ENCODE measurements around the gene GJA4. TPM values are rescaled to one million over a fixed set of nuclear protein-coding genes. Genes with fewer than 3 reads are reported as not detected.
A peak's percentile ranks its signal among the peaks of the same experiment; 100 is the strongest.

The GJA4 gene
- total and polyA plus RNA-seq, 2 donors (not counting 3 experiments of a cell fraction or from before 2014, with no cell fraction given), result 22.1 to 175 TPM

GRCh38 chr1:34844252-34844634, 51.4 kb downstream of the GJA4 start:
- CTCF ChIA-PET, result interaction anchor here (1.5 to 3.7 kb wide), 4 partner anchors 9 to 58 kb away, joined by 7 to 49 read pairs (median 9); partner anchors contain the start of gene SMIM12
- no peaks in the 10 kb centered on the region for H4K20me1 ChIP-seq (replicated peaks; ENCODE audit: control insufficient read depth, extremely low read depth, insufficient read depth, low read length)
- H3K4me2 ChIP-seq (ENCODE audit: insufficient read depth, low read length), result no peak overlapping the region
- dilution Hi-C loops (cut with MboI; ENCODE audit: extremely low pct_ligation_motif_present, low sequenced_read_pairs) (no loop called here), intact Hi-C loops (cut with micrococcal nuclease) (loop anchor here (1.0 kb wide), 2 partner anchors 9 to 19 kb away; no protein-coding TSS in a partner anchor)
- no peak overlapping the region for H3K4me3 ChIP-seq (replicated peaks in 1 of 3; ENCODE audit: insufficient read depth in 1 of 3, low read depth in 1 of 3, low read length in 3 of 3)
- H3K4me1 ChIP-seq (ENCODE audit: control insufficient read depth, extremely low read depth, insufficient read depth, low read length), result peaks cover 30% of the 10 kb centered on the region
- POLR2A ChIA-PET, result no interaction called here
- H3K79me2 ChIP-seq (ENCODE audit: control insufficient read depth, insufficient read depth, low read length), result no peaks in the 10 kb centered on the region
- peak overlapping the region; percentile 73 for H3K27ac ChIP-seq (ENCODE audit: insufficient read depth, low read depth, low read length)
- H3K27me3 ChIP-seq (ENCODE audit: control insufficient read depth in 2 of 2, insufficient read depth in 2 of 2, low read length in 2 of 2), result no peaks in the 10 kb centered on the region
- no TSS peak for BruUV-seq (replicated peaks)
- H3K36me3 ChIP-seq (ENCODE audit: control insufficient read depth in 2 of 2, extremely low read depth in 1 of 2, insufficient read depth in 2 of 2, low read length in 2 of 2), result no peaks in the 10 kb centered on the region
- DNase-seq (ENCODE audit: low read depth, low spot score) (peak; percentile 77), FAIRE-seq (peak; percentile 56)
- H3K9ac ChIP-seq (replicated peaks; ENCODE audit: extremely low read depth, insufficient read depth, low read length), result no peak overlapping the region
- H3K9me3 ChIP-seq (replicated peaks; ENCODE audit: control insufficient read depth, insufficient read depth, low read length), result no peaks in the 10 kb centered on the region
- TF ChIP-seq JUN (IDR thresholded peaks at IDR 0.05; ENCODE audit: borderline replicate concordance, insufficient read depth, insufficient read length, low read depth) (no peak), POLR2AphosphoS5 (IDR thresholded peaks at IDR 0.05; ENCODE audit: insufficient read depth, low read depth, low read length) (no peak), POLR2A (IDR thresholded peaks at IDR 0.05; ENCODE audit: low read depth, low read length) (no peak), CTCF (IDR thresholded peaks at IDR 0.05; ENCODE audit: extremely low read depth in 1 of 2, insufficient read depth in 1 of 2, low read depth in 1 of 2, low read length in 2 of 2) (no peak), GATA2 (IDR thresholded peaks at IDR 0.05; ENCODE audit: insufficient read depth, insufficient read length, low read depth, low read length) (no peak), MYC (IDR thresholded peaks at IDR 0.05; ENCODE audit: low read depth, low read length) (no peak), FOS (IDR thresholded peaks at IDR 0.05; ENCODE audit: borderline replicate concordance, insufficient read depth, low read length) (no peak), EZH2 (IDR thresholded peaks at IDR 0.05; ENCODE audit: borderline replicate concordance, low read depth, low read length, severe bottlenecking) (no peak)
- TF ChIP-seq, protein P1, sequence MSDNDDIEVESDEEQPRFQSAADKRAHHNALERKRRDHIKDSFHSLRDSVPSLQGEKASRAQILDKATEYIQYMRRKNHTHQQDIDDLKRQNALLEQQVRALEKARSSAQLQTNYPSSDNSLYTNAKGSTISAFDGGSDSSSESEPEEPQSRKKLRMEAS (IDR thresholded peaks at IDR 0.05; ENCODE audit: insufficient read depth, insufficient read length), result no peak
- H3K9me1 ChIP-seq (replicated peaks; ENCODE audit: control insufficient read depth, extremely low read depth, insufficient read depth, low read length), result no peaks in the 10 kb centered on the region
- no peak overlapping the region for H2AFZ ChIP-seq (ENCODE audit: low read depth, low read length)

Other genes with a start within 250 kb of the GJA4 start
- gene GJB5, start 38.0 kb upstream of the GJA4 start, total RNA-seq, result not detected in 2 replicates
- gene GJB5, start 38.0 kb upstream of the GJA4 start, polyA plus RNA-seq, result not detected in 2 replicates
- gene GJB4, start 33.3 kb upstream of the GJA4 start, total RNA-seq, result not detected in 2 replicates
- not detected in 2 replicates for gene GJB4, start 33.3 kb upstream of the GJA4 start, polyA plus RNA-seq
- not detected in 2 replicates for gene GJB3, start 11.8 kb upstream of the GJA4 start, total RNA-seq
- gene GJB3, start 11.8 kb upstream of the GJA4 start, polyA plus RNA-seq, result 0.05 TPM in 1 of 2 replicates, not detected in the other
- 54.7 and 66.2 TPM in 2 replicates for gene SMIM12, start 66.8 kb downstream of the GJA4 start, total RNA-seq
- 85.9 TPM in 2 replicates for gene SMIM12, start 66.8 kb downstream of the GJA4 start, polyA plus RNA-seq
- 0.12 and 0.20 TPM in 2 replicates for gene DLGAP3, start 136.7 kb downstream of the GJA4 start, total RNA-seq
- 0.03 and 0.04 TPM in 2 replicates for gene DLGAP3, start 136.7 kb downstream of the GJA4 start, polyA plus RNA-seq
- 18.7 and 19.1 TPM in 2 replicates for gene TMEM35B, start 192.3 kb downstream of the GJA4 start, total RNA-seq
- 40.5 and 46.2 TPM in 2 replicates for gene TMEM35B, start 192.3 kb downstream of the GJA4 start, polyA plus RNA-seq
- gene ZMYM6, start 238.9 kb downstream of the GJA4 start, total RNA-seq, result 15.6 and 17.2 TPM in 2 replicates
- 5.2 and 6.4 TPM in 2 replicates for gene ZMYM6, start 238.9 kb downstream of the GJA4 start, polyA plus RNA-seq